Right lobe of liver (tissue), 6 donors: Measurements from ENCODE around the gene MEIS2. TPM values are rescaled to one million over a fixed set of nuclear protein-coding genes. Genes with fewer than 3 reads are reported as not detected.
A peak's percentile ranks its signal among the peaks of the same experiment; 100 is the strongest.

ENCODE experiments used
- ATAC-seq, 4 donors: fragments of 200-7000 bp; cut with Tn5 transposase; one replicate each; pipeline ENCODE4 v1.9.1; 2020; ENCODE audit warnings: mild to moderate bottlenecking in 4 of 4, moderate library complexity in 4 of 4
- DNase-seq, 3 donors: peaks; one replicate each; pipeline ENCODE4 v3.0.0-alpha.2; 2020
- H3K27ac ChIP-seq, 3 donors: fragments of 200-600 bp; one replicate each; pipeline ENCODE4 v1.8.0; 2022
- H3K27me3 ChIP-seq, 2 donors: fragments of 200-600 bp; one replicate each; pipeline ENCODE4 v1.8.0; 2022
- H3K36me3 ChIP-seq, 4 donors: fragments of 200-600 bp; sonication (generic) in 1 of 4; one replicate each; pipeline versions ENCODE4 v1.5.1 to v1.8.0; 2017 to 2022; ENCODE audit warnings: control low read depth in 1 of 4
- H3K4me1 ChIP-seq, 4 donors: fragments of 200-600 bp; sonication (generic) in 1 of 4; one replicate each; pipeline versions ENCODE4 v1.5.1 to v1.8.0; 2017 to 2022; ENCODE audit warnings: control low read depth in 1 of 4
- H3K4me3 ChIP-seq, 3 donors: fragments of 200-600 bp; one replicate each; pipeline ENCODE4 v1.8.0; 2022
- H3K9me3 ChIP-seq, 4 donors: fragments of 200-600 bp; sonication (generic) in 1 of 4; one replicate each; pipeline versions ENCODE4 v1.5.1 to v1.8.0; 2017 to 2022; ENCODE audit warnings: control low read depth in 1 of 4
- CTCF ChIP-seq, 4 donors: fragments of 200-600 bp in 3 of 4; fragments of 450-650 bp in 1 of 4; IDR thresholded peaks; one replicate each; pipeline versions ENCODE4 v1.5.1 to v1.8.0; 2016 to 2022; ENCODE audit warnings: antibody characterized with exemption in 4 of 4, mild to moderate bottlenecking in 2 of 4
- POLR2A ChIP-seq: fragments of 450-650 bp; IDR thresholded peaks from one replicate; pipeline ENCODE4 v1.6.1; 2017; ENCODE audit warnings: antibody characterized with exemption, mild to moderate bottlenecking
- WGBS: methylation state at CpG from one replicate; pipeline ENCODE4 v1.1.6; 2018; ENCODE audit warnings: low coverage, low lambda C conversion rate; ENCODE audit not compliant: insufficient coverage; ENCODE audit errors: missing lambda C conversion rate; 5-methylcytosine and 5-hydroxymethylcytosine counted together
- intact Hi-C, 2 donors: fragments of 100-400 bp; cut with DNase I; formaldehyde crosslinking; loops; one replicate each; pipeline versions ENCODE4 v1.11.2 to v1.14.1; 2022
- total RNA-seq, 6 experiments: library from RNA; depleted of rRNA in 2 of 6; stranded (reverse); fragments of >200 nt in 2 of 6; fragmentation: NEBNext Ultra II Directional in 3 of 6; extraction: Animal tissue kit (Norgen Biotek cat#: 25700) in 3 of 6; gene quantifications; one replicate each; pipeline versions ENCODE4 v1.1.0 to v1.2.4, GENCODE V29; 2016 to 2023
- donor health status: DM: no; HTN: yes; CAD: no.
- donor health status: DM: no; HTN: no; CAD: no.
- donor health status: DM: no; HTN: no; CAD: no.
- donor health status: DM: no; HTN: yes; CAD: no.
- donor health status: DM: no; HTN: yes; CAD: no.

The MEIS2 gene
- total RNA-seq, 6 experiments from 2014 or later, result 6.1 to 18.0 (median 7.9) TPM

GRCh38 chr15:37096558-37097143 is 3.7 kb downstream of the MEIS2 start:
- no peaks in the 10 kb centered on the region for H3K27me3 ChIP-seq
- no peaks in the 10 kb centered on the region for H3K9me3 ChIP-seq
- H3K36me3 ChIP-seq, result no peaks in the 10 kb centered on the region
- DNase-seq (no peak), ATAC-seq (no peak)
- no peak for TF ChIP-seq CTCF (IDR thresholded peaks at IDR 0.05)
- no peak for TF ChIP-seq POLR2A
- no peaks in the 10 kb centered on the region for H3K4me1 ChIP-seq
- peak overlapping the region; percentile 5 to 70 (median 18) for H3K27ac ChIP-seq
- intact Hi-C loops, result no loop called here
- H3K4me3 ChIP-seq, result peak overlapping the region; percentile 51 to 72 (median 71)
- WGBS, result 57% methylated on average over 16 of the region's 19 CpGs

- WGBS, result 66% methylated on average over 17 of the region's 32 CpGs
- TF ChIP-seq CTCF (IDR thresholded peaks at IDR 0.05) (no peak), POLR2A (no peak)
- H3K27me3 ChIP-seq, result no peaks in the 10 kb centered on the region
- no peak for ATAC-seq
- peak overlapping the region; percentile 51 to 72 (median 71) for H3K4me3 ChIP-seq
- DNase-seq, result no peak
- intact Hi-C loops, result no loop called here
- no peaks in the 10 kb centered on the region for H3K4me1 ChIP-seq
- peak overlapping the region; percentile 18 to 70 (median 24) for H3K27ac ChIP-seq
- H3K9me3 ChIP-seq, result no peaks in the 10 kb centered on the region
- H3K36me3 ChIP-seq, result no peaks in the 10 kb centered on the region
Measured at GRCh38 chr15:37095770-37096557, 4.4 kb downstream of the MEIS2 start.

- Histone ChIP-seq H3K27ac (peak overlapping the region; percentile 24 to 70 (median 33)), H3K27me3 (no peaks in the 10 kb centered on the region), H3K4me1 (no peaks in the 10 kb centered on the region), H3K9me3 (no peaks in the 10 kb centered on the region), H3K36me3 (peaks cover 0 to 3% (median 0%) of the 10 kb centered on the region in 4 donors), H3K4me3 (no peak overlapping the region)
- DNase-seq (no peak), ATAC-seq (peak in 1 of 4 donors; percentile 4)
- TF ChIP-seq POLR2A (no peak), CTCF (IDR thresholded peaks at IDR 0.05) (no peak)
- intact Hi-C loops, result no loop called here
- 66% methylated on average over 26 of the region's 36 CpGs for WGBS
Measured at GRCh38 chr15:37094915-37095711, 5.2 kb downstream of the MEIS2 start.

GRCh38 chr15:37094333-37094914 is 5.9 kb downstream of the MEIS2 start:
- Histone ChIP-seq H3K36me3 (peaks cover 0 to 4% (median 0%) of the 10 kb centered on the region in 4 donors), H3K9me3 (no peaks in the 10 kb centered on the region), H3K4me1 (no peaks in the 10 kb centered on the region), H3K27ac (peak overlapping the region in 1 of 3 donors; percentile 24), H3K4me3 (no peak overlapping the region), H3K27me3 (no peaks in the 10 kb centered on the region)
- no peak for TF ChIP-seq CTCF (IDR thresholded peaks at IDR 0.05)
- no peak for TF ChIP-seq POLR2A
- WGBS, result 64% methylated on average over 7 of the region's 7 CpGs
- DNase-seq (no peak), ATAC-seq (no peak)
- intact Hi-C loops, result no loop called here
